Measurements from ENCODE around the gene PSEN1.

Gene PSEN1

DNA sequence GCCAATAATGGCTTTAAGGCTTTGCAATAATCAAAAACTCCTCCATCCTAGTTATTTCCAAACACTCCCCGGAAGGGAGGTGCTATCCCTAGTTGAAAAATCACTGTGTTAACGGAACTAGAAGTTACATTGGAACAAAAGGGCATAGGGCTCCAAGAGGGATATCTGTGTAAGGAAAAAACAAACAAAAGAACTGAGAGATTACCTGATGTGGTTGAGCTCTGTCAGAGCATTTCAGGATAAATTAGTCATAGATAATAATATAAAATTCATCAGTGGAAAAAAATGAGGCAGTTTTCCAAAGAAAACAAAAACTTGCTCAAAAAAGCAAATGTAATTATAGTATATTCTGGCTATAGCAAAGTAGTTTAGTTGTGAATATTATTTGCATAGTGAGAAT is 73.6 kb downstream of the PSEN1 start:
- H4K20me1 ChIP-seq (ENCODE audit: control insufficient read depth, insufficient read depth, low read depth, low read length): no peaks in the 10 kb centered on the region
- peaks cover 63% of the 10 kb centered on the region for H3K36me3 ChIP-seq (ENCODE audit: control insufficient read depth, low read length)
- no peak overlapping the region for H3K4me2 ChIP-seq (ENCODE audit: low read length)
- no peaks in the 10 kb centered on the region for H3K27me3 ChIP-seq (ENCODE audit: control insufficient read depth, low read length)
- H3K79me2 ChIP-seq (ENCODE audit: control insufficient read depth, low read length): no peaks in the 10 kb centered on the region
- no peak for TF ChIP-seq EZH2phosphoT487 (IDR thresholded peaks at IDR 0.05; ENCODE audit: borderline replicate concordance, low read length)
- TF ChIP-seq, protein P1, sequence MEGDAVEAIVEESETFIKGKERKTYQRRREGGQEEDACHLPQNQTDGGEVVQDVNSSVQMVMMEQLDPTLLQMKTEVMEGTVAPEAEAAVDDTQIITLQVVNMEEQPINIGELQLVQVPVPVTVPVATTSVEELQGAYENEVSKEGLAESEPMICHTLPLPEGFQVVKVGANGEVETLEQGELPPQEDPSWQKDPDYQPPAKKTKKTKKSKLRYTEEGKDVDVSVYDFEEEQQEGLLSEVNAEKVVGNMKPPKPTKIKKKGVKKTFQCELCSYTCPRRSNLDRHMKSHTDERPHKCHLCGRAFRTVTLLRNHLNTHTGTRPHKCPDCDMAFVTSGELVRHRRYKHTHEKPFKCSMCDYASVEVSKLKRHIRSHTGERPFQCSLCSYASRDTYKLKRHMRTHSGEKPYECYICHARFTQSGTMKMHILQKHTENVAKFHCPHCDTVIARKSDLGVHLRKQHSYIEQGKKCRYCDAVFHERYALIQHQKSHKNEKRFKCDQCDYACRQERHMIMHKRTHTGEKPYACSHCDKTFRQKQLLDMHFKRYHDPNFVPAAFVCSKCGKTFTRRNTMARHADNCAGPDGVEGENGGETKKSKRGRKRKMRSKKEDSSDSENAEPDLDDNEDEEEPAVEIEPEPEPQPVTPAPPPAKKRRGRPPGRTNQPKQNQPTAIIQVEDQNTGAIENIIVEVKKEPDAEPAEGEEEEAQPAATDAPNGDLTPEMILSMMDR (IDR thresholded peaks at IDR 0.05; ENCODE audit: low read depth, low read length, poor library complexity, severe bottlenecking): no peak
- H3K9me3 ChIP-seq (ENCODE audit: control insufficient read depth, insufficient read depth, low read length): peaks cover 15% of the 10 kb centered on the region
- H3K4me1 ChIP-seq (ENCODE audit: control insufficient read depth, low read length): no peaks in the 10 kb centered on the region
- no peaks in the 10 kb centered on the region for H3K9me2 ChIP-seq (replicated peaks; ENCODE audit: control insufficient read depth, low read length)
- H3K4me3 ChIP-seq (ENCODE audit: low read length): no peak overlapping the region
- H3K27ac ChIP-seq (ENCODE audit: low read depth, low read length): no peak overlapping the region
- no peaks in the 10 kb centered on the region for H3F3A ChIP-seq (ENCODE audit: control insufficient read depth, insufficient read depth)

DNA sequence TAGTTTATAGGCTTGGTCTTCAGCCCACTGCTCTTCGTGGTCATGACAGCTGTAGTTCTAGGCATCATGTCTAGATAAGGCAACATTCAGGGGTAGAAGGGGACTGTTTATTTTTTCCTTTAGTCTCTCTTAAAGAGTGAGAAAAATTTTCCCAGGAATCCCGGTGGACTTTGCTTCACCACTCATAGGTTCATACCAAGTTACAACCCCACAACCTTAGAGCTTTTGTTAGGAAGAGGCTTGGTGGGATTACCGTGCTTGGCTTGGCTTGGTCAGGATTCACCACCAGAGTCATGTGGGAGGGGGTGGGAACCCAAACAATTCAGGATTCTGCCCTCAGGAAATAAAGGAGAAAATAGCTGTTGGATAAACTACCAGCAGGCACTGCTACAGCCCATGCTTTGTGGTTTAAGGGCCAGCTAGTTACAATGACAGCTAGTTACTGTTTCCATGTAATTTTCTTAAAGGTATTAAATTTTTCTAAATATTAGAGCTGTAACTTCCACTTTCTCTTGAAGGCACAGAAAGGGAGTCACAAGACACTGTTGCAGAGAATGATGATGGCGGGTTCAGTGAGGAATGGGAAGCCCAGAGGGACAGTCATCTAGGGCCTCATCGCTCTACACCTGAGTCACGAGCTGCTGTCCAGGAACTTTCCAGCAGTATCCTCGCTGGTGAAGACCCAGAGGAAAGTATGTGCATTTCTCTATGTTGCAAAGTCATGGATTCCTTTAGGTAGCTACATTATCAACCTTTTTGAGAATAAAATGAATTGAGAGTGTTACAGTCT is 75.1 kb downstream of the PSEN1 start:
- Histone ChIP-seq H3F3A (ENCODE audit: control insufficient read depth, insufficient read depth) (peaks cover 2% of the 10 kb centered on the region; the same call in 1 of the 2 replicates), H3K4me3 (ENCODE audit: low read length) (no peak overlapping the region)

DNA sequence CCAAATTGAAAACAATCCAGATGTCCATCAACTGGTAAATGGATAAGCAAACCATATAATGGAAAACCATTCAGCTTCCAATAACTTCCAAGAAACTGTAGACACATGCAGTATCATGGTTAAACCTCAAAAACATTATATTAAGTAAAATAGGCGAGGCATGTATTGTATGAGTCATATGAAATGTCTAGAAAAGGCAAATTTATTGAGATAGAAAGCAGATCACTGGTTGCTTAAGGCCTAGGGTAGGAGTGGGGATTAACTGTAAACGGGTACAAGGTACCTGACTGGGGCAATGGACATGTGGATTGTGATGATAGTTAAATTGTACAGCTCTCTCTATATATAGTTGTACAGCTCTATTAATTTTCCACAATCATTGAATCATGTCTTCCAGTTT is 79.7 kb downstream of the PSEN1 start:
- peaks cover 49% of the 10 kb centered on the region for H3K36me3 ChIP-seq (ENCODE audit: control insufficient read depth, low read length)
- H3K9me2 ChIP-seq (replicated peaks; ENCODE audit: control insufficient read depth, low read length): no peaks in the 10 kb centered on the region
- H3K4me3 ChIP-seq (ENCODE audit: low read length): no peak overlapping the region
- no peaks in the 10 kb centered on the region for H4K20me1 ChIP-seq (ENCODE audit: control insufficient read depth, insufficient read depth, low read depth, low read length)
- no peaks in the 10 kb centered on the region for H3K27me3 ChIP-seq (ENCODE audit: control insufficient read depth, low read length)
- no peaks in the 10 kb centered on the region for H3K4me1 ChIP-seq (ENCODE audit: control insufficient read depth, low read length)
- peaks cover 2% of the 10 kb centered on the region; the same call in 1 of the 2 replicates for H3F3A ChIP-seq (ENCODE audit: control insufficient read depth, insufficient read depth)
- H3K4me2 ChIP-seq (ENCODE audit: low read length): no peak overlapping the region
- TF ChIP-seq EZH2phosphoT487 (IDR thresholded peaks at IDR 0.05; ENCODE audit: borderline replicate concordance, low read length): no peak
- no peak overlapping the region for H3K27ac ChIP-seq (ENCODE audit: low read depth, low read length)
- no peaks in the 10 kb centered on the region for H3K9me3 ChIP-seq (ENCODE audit: control insufficient read depth, insufficient read depth, low read length)
- H3K79me2 ChIP-seq (ENCODE audit: control insufficient read depth, low read length): no peaks in the 10 kb centered on the region

More for the DNA sequence above, 75.1 kb downstream of the PSEN1 start:
- H3K4me1 ChIP-seq (ENCODE audit: control insufficient read depth, low read length): no peaks in the 10 kb centered on the region
- no peak overlapping the region for H3K27ac ChIP-seq (ENCODE audit: low read depth, low read length)
- H3K36me3 ChIP-seq (ENCODE audit: control insufficient read depth, low read length): peaks cover 61% of the 10 kb centered on the region
- H3K4me2 ChIP-seq (ENCODE audit: low read length): no peak overlapping the region
- TF ChIP-seq EZH2phosphoT487 (IDR thresholded peaks at IDR 0.05; ENCODE audit: borderline replicate concordance, low read length): no peak
- TF ChIP-seq, protein P1 (IDR thresholded peaks at IDR 0.05; ENCODE audit: low read depth, low read length, poor library complexity, severe bottlenecking): no peak
- no peaks in the 10 kb centered on the region for H4K20me1 ChIP-seq (ENCODE audit: control insufficient read depth, insufficient read depth, low read depth, low read length)
- H3K9me2 ChIP-seq (replicated peaks; ENCODE audit: control insufficient read depth, low read length): no peaks in the 10 kb centered on the region
- no peaks in the 10 kb centered on the region for H3K27me3 ChIP-seq (ENCODE audit: control insufficient read depth, low read length)
- H3K79me2 ChIP-seq (ENCODE audit: control insufficient read depth, low read length): no peaks in the 10 kb centered on the region
- peaks cover 15% of the 10 kb centered on the region for H3K9me3 ChIP-seq (ENCODE audit: control insufficient read depth, insufficient read depth, low read length)

DNA sequence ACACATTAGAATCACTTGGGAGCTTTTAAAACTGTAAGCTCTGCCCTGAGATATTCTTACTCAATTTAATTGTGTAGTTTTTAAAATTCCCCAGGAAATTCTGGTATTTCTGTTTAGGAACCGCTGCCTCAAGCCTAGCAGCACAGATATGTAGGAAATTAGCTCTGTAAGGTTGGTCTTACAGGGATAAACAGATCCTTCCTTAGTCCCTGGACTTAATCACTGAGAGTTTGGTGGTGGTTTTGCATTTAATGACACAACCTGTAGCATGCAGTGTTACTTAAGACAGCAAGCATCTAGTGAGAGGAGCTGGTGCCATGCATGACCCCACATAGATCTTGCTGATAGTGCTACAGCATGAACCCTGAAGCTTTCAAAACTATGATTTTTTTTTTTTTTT is 81.1 kb downstream of the PSEN1 start:
- TF ChIP-seq, protein P1 (IDR thresholded peaks at IDR 0.05; ENCODE audit: low read depth, low read length, poor library complexity, severe bottlenecking): no peak
- TF ChIP-seq EZH2phosphoT487 (IDR thresholded peaks at IDR 0.05; ENCODE audit: borderline replicate concordance, low read length): no peak
- Histone ChIP-seq H3K79me2 (ENCODE audit: control insufficient read depth, low read length) (no peaks in the 10 kb centered on the region), H3K9me3 (ENCODE audit: control insufficient read depth, insufficient read depth, low read length) (no peaks in the 10 kb centered on the region), H3K4me3 (ENCODE audit: low read length) (no peak overlapping the region), H3K4me2 (ENCODE audit: low read length) (no peak overlapping the region), H3K4me1 (ENCODE audit: control insufficient read depth, low read length) (peaks cover 8% of the 10 kb centered on the region), H3F3A (ENCODE audit: control insufficient read depth, insufficient read depth) (peaks cover 2% of the 10 kb centered on the region; the same call in 1 of the 2 replicates), H3K27me3 (ENCODE audit: control insufficient read depth, low read length) (no peaks in the 10 kb centered on the region), H3K36me3 (ENCODE audit: control insufficient read depth, low read length) (peaks cover 42% of the 10 kb centered on the region), H4K20me1 (ENCODE audit: control insufficient read depth, insufficient read depth, low read depth, low read length) (no peaks in the 10 kb centered on the region), H3K27ac (ENCODE audit: low read depth, low read length) (no peak overlapping the region), H3K9me2 (replicated peaks; ENCODE audit: control insufficient read depth, low read length) (no peaks in the 10 kb centered on the region)
